Measurements from ENCODE around the gene ST6GALNAC2. TPM values are rescaled to one million over a fixed set of nuclear protein-coding genes. Genes with fewer than 3 reads are reported as not detected.
"Not testable (repeated sequence)": the region's sequence is repeated elsewhere in the genome, so short reads cannot be mapped to it uniquely, and the experiment has no call there.

Gene ST6GALNAC2
- total RNA-seq, 2 experiments from 2014 or later, result 3.4 to 3.9 TPM

GRCh38 chr17:76562734-76563148, 22.9 kb downstream of the ST6GALNAC2 start:
- DNase-seq (no peak), ATAC-seq (ENCODE audit: low read depth) (no peak)
- POLR2A ChIA-PET, result interaction anchor here (0.6 kb wide), 1 partner anchor 19 kb away, joined by 3 read pairs; no protein-coding TSS in a partner anchor
- H3K4me3 Mint-ChIP-seq, result peak overlapping the region; percentile 30
- H3K9me3 Mint-ChIP-seq, result no peaks in the 10 kb centered on the region
- peaks cover 25% of the 10 kb centered on the region for H3K36me3 Mint-ChIP-seq
- no peaks in the 10 kb centered on the region for H3K27me3 Mint-ChIP-seq
- peak overlapping the region; percentile 75 for H3K27ac Mint-ChIP-seq
- H3K4me1 Mint-ChIP-seq, result peaks cover 49% of the 10 kb centered on the region

GRCh38 chr17:76561799-76562268, 23.8 kb downstream of the ST6GALNAC2 start:
- no peaks in the 10 kb centered on the region for H3K9me3 Mint-ChIP-seq
- H3K4me1 Mint-ChIP-seq, result peaks cover 45% of the 10 kb centered on the region
- no peak overlapping the region for H3K27ac Mint-ChIP-seq
- peak overlapping the region; percentile 12 for H3K4me3 Mint-ChIP-seq
- ATAC-seq (ENCODE audit: low read depth), result no peak
- no peaks in the 10 kb centered on the region for H3K27me3 Mint-ChIP-seq
- POLR2A ChIA-PET, result no interaction called here
- DNase-seq, result no peak
- peaks cover 25% of the 10 kb centered on the region for H3K36me3 Mint-ChIP-seq

- POLR2A ChIA-PET, result interaction anchor here (1.5 kb wide), 1 partner anchor 166 kb away, joined by 3 read pairs; no protein-coding TSS in a partner anchor
- Mint-ChIP-seq H3K4me3 (no peak overlapping the region), H3K4me1 (peaks cover 47% of the 10 kb centered on the region), H3K36me3 (peaks cover 25% of the 10 kb centered on the region), H3K9me3 (no peaks in the 10 kb centered on the region), H3K27ac (peak overlapping the region; percentile 38), H3K27me3 (no peaks in the 10 kb centered on the region)
- ATAC-seq (ENCODE audit: low read depth) (no peak), DNase-seq (no peak)
Observed at GRCh38 chr17:76561332-76561731, 24.3 kb downstream of the ST6GALNAC2 start.

- H3K4me3 Mint-ChIP-seq, result peak overlapping the region; percentile 9
- peaks cover 23% of the 10 kb centered on the region for H3K36me3 Mint-ChIP-seq
- POLR2A ChIA-PET, result interaction anchor here (1.5 kb wide), 1 partner anchor 167 kb away, joined by 3 read pairs; no protein-coding TSS in a partner anchor
- no peaks in the 10 kb centered on the region for H3K9me3 Mint-ChIP-seq
- no peak for DNase-seq
- H3K27me3 Mint-ChIP-seq, result no peaks in the 10 kb centered on the region
- no peak for ATAC-seq (ENCODE audit: low read depth)
- H3K4me1 Mint-ChIP-seq, result peaks cover 48% of the 10 kb centered on the region
- peak overlapping the region; percentile 48 for H3K27ac Mint-ChIP-seq
Observed at GRCh38 chr17:76560877-76561221, 24.8 kb downstream of the ST6GALNAC2 start.

GRCh38 chr17:76560036-76560876, 25.4 kb downstream of the ST6GALNAC2 start:
- Mint-ChIP-seq H3K4me1 (peaks cover 51% of the 10 kb centered on the region), H3K36me3 (peaks cover 20% of the 10 kb centered on the region), H3K27ac (peak overlapping the region; percentile 48), H3K9me3 (no peaks in the 10 kb centered on the region), H3K4me3 (peak overlapping the region; percentile 50), H3K27me3 (no peaks in the 10 kb centered on the region)
- POLR2A ChIA-PET, result interaction anchor here (1.5 kb wide), 1 partner anchor 167 kb away, joined by 3 read pairs; no protein-coding TSS in a partner anchor
- ATAC-seq (ENCODE audit: low read depth) (no peak), DNase-seq (no peak)

- POLR2A ChIA-PET, result not testable (repeated sequence)
- H3K36me3 Mint-ChIP-seq, result peaks cover 21% of the 10 kb centered on the region
Observed at GRCh38 chr17:76559460-76559859, 26.2 kb downstream of the ST6GALNAC2 start.

GRCh38 chr17:76558198-76559095, 27.2 kb downstream of the ST6GALNAC2 start:
- DNase-seq, result no peak
- POLR2A ChIA-PET, result interaction anchor here (1.0 to 2.8 kb wide), 9 partner anchors 9 to 155 kb away, joined by 3 to 22 read pairs (median 5); a partner anchor contains a TSS
- H3K4me3 Mint-ChIP-seq, result peak overlapping the region; percentile 98

More at GRCh38 chr17:76559460-76559859, 26.2 kb downstream of the ST6GALNAC2 start:
- ATAC-seq (ENCODE audit: low read depth); H3K9me3 Mint-ChIP-seq; H3K27ac Mint-ChIP-seq; H3K27me3 Mint-ChIP-seq; DNase-seq: not testable (repeated sequence)
- H3K4me3 Mint-ChIP-seq, result peak overlapping the region; percentile 98
- peaks cover 54% of the 10 kb centered on the region for H3K4me1 Mint-ChIP-seq

GRCh38 chr17:76557368-76558197, 28.1 kb downstream of the ST6GALNAC2 start:
- Mint-ChIP-seq H3K4me1 (peaks cover 46% of the 10 kb centered on the region), H3K9me3 (no peaks in the 10 kb centered on the region), H3K27ac (peak overlapping the region; percentile 99), H3K27me3 (no peaks in the 10 kb centered on the region), H3K4me3 (peak overlapping the region; percentile 98), H3K36me3 (peaks cover 16% of the 10 kb centered on the region)
- ATAC-seq (ENCODE audit: low read depth), result peak; percentile 91
- DNase-seq, result peak; percentile 90
- POLR2A ChIA-PET, result interaction anchor here (0.5 to 2.8 kb wide), 16 partner anchors 10 to 170 kb away, joined by 3 to 22 read pairs (median 4); partner anchors contain the start of genes JMJD6 and METTL23

More at GRCh38 chr17:76558198-76559095, 27.2 kb downstream of the ST6GALNAC2 start:
- H3K4me1 Mint-ChIP-seq, result peaks cover 53% of the 10 kb centered on the region
- H3K36me3 Mint-ChIP-seq, result peaks cover 21% of the 10 kb centered on the region
- no peak for ATAC-seq (ENCODE audit: low read depth)
- H3K9me3 Mint-ChIP-seq, result no peaks in the 10 kb centered on the region
- peak overlapping the region; percentile 99 for H3K27ac Mint-ChIP-seq
- no peaks in the 10 kb centered on the region for H3K27me3 Mint-ChIP-seq

GRCh38 chr17:76556765-76557367, 28.8 kb downstream of the ST6GALNAC2 start:
- H3K36me3 Mint-ChIP-seq, result peaks cover 14% of the 10 kb centered on the region
- DNase-seq (no peak), ATAC-seq (ENCODE audit: low read depth) (peak; percentile 10)
- H3K27me3 Mint-ChIP-seq, result no peaks in the 10 kb centered on the region
- POLR2A ChIA-PET, result interaction anchor here (0.8 to 2.8 kb wide), 14 partner anchors 10 to 170 kb away, joined by 3 to 22 read pairs (median 5); partner anchors contain the start of genes JMJD6, METTL23 and UBE2O
- H3K4me1 Mint-ChIP-seq, result peaks cover 42% of the 10 kb centered on the region
- peak overlapping the region; percentile 98 for H3K4me3 Mint-ChIP-seq
- no peaks in the 10 kb centered on the region for H3K9me3 Mint-ChIP-seq
- peak overlapping the region; percentile 99 for H3K27ac Mint-ChIP-seq

GRCh38 chr17:76554131-76554530, 31.5 kb downstream of the ST6GALNAC2 start:
- H3K36me3 Mint-ChIP-seq, result peaks cover 2% of the 10 kb centered on the region
- H3K27me3 Mint-ChIP-seq, result no peaks in the 10 kb centered on the region
- no peaks in the 10 kb centered on the region for H3K9me3 Mint-ChIP-seq
- no peak overlapping the region for H3K4me3 Mint-ChIP-seq
- H3K27ac Mint-ChIP-seq, result no peak overlapping the region
- H3K4me1 Mint-ChIP-seq, result peaks cover 28% of the 10 kb centered on the region
- no peak for ATAC-seq (ENCODE audit: low read depth)
- no peak for DNase-seq
- POLR2A ChIA-PET, result no interaction called here

GRCh38 chr17:76553178-76553908, 32.3 kb downstream of the ST6GALNAC2 start:
- H3K4me3 Mint-ChIP-seq, result no peak overlapping the region
- POLR2A ChIA-PET, result no interaction called here
- no peak for ATAC-seq (ENCODE audit: low read depth)
- peaks cover 23% of the 10 kb centered on the region for H3K4me1 Mint-ChIP-seq
- H3K9me3 Mint-ChIP-seq, result no peaks in the 10 kb centered on the region
- DNase-seq, result no peak
- peaks cover 2% of the 10 kb centered on the region for H3K36me3 Mint-ChIP-seq
- no peaks in the 10 kb centered on the region for H3K27me3 Mint-ChIP-seq
- no peak overlapping the region for H3K27ac Mint-ChIP-seq

Data from activated naive CD8-positive, alpha-beta T cell treated with anti-CD3 and anti-CD28 coated beads, Interleukin-2, amount 10 ng/mL, durations not matched to agents 7 days and 5 days (primary cell).